T-cell (primary cell): ENCODE data around the gene FYN. TPM values are rescaled to one million over a fixed set of nuclear protein-coding genes. Genes with fewer than 3 reads are reported as not detected.

Experiments used
- ATAC-seq, 4 experiments: fragments of 200-7000 bp in 3 of 4; fragments of 150-1000 bp in 1 of 4; cut with Tn5 transposase; replicated peaks in 1 of 4; 1 replicate in 3 of 4; 2 replicates in 1 of 4; pipeline ENCODE4 v1.10.0; 2021; ENCODE audit warnings: moderate library complexity in 3 of 4, mild to moderate bottlenecking in 2 of 4, moderate number of reproducible peaks in 1 of 4
- CTCF ChIA-PET, 2 donors: fragments of 300-600 bp; sonication (Branson Sonifier 250); formaldehyde crosslinking; loops; one replicate each; lab custom pipeline; 2022; ENCODE audit warnings: antibody characterized with exemption in 2 of 2; lab: Charles Lee
- POLR2A ChIA-PET, 2 donors: fragments of 300-600 bp; sonication (Branson Sonifier 250); formaldehyde crosslinking; loops; one replicate each; lab custom pipeline; 2022; ENCODE audit warnings: antibody characterized with exemption in 2 of 2; lab: Charles Lee
- DNase-seq, 35 experiments: peaks; one replicate each; pipeline versions ENCODE4 v3.0.0 to v3.0.0-alpha.2; 2013 to 2023
- H3K27ac ChIP-seq: one replicate; pipeline ENCODE4 v1.5.1; 2013; ENCODE audit warnings: low read length
- H3K27me3 ChIP-seq, 2 experiments: replicated peaks in 1 of 2; 1 replicate in 1 of 2; 2 replicates in 1 of 2; pipeline versions ENCODE4 v1.6.1 to v1.7.0; 2013; ENCODE audit warnings: low read length in 1 of 2, mixed read lengths in 1 of 2; ENCODE audit not compliant: control insufficient read depth in 2 of 2, insufficient read depth in 2 of 2; ENCODE audit errors: extremely low read depth in 1 of 2
- H3K36me3 ChIP-seq, 2 donors: 1 replicate in 1 of 2; 2 replicates in 1 of 2; pipeline versions ENCODE4 v1.6.1 to v1.7.0; 2013; ENCODE audit warnings: low read length in 1 of 2; ENCODE audit not compliant: control insufficient read depth in 2 of 2, insufficient read depth in 1 of 2; ENCODE audit errors: extremely low read depth in 1 of 2
- H3K4me1 ChIP-seq, 2 experiments: 1 replicate in 1 of 2; 2 replicates in 1 of 2; pipeline versions ENCODE4 v1.6.1 to v1.7.0; 2013; ENCODE audit warnings: low read length in 2 of 2, mixed read lengths in 1 of 2; ENCODE audit not compliant: insufficient read depth in 2 of 2, control insufficient read depth in 1 of 2; ENCODE audit errors: extremely low read depth in 1 of 2
- H3K4me3 ChIP-seq, 2 donors: 1 replicate in 1 of 2; 2 replicates in 1 of 2; pipeline versions ENCODE4 v1.5.1 to v1.7.0; 2013; ENCODE audit warnings: mild to moderate bottlenecking in 2 of 2, low read length in 1 of 2, moderate library complexity in 1 of 2; ENCODE audit not compliant: control insufficient read depth in 1 of 2; ENCODE audit errors: extremely low read depth in 1 of 2
- H3K9me3 ChIP-seq: 2 replicates; pipeline ENCODE4 v1.7.0; 2013
- H3K27ac Mint-ChIP-seq, 2 donors: one replicate each; pipeline ENCODE4 v1.8.0; 2020 to 2021; ENCODE audit warnings: mild to moderate bottlenecking in 2 of 2, mixed read lengths in 2 of 2
- H3K27me3 Mint-ChIP-seq, 2 donors: one replicate each; pipeline ENCODE4 v1.8.0; 2021 to 2022; ENCODE audit warnings: mixed read lengths in 2 of 2
- H3K36me3 Mint-ChIP-seq: one replicate; pipeline ENCODE4 v1.8.0; 2021; ENCODE audit warnings: mixed read lengths
- H3K4me1 Mint-ChIP-seq, 3 donors: one replicate each; pipeline ENCODE4 v1.8.0; 2020 to 2022; ENCODE audit warnings: mixed read lengths in 3 of 3, mild to moderate bottlenecking in 1 of 3
- H3K4me3 Mint-ChIP-seq, 3 donors: one replicate each; pipeline ENCODE4 v1.8.0; 2020 to 2022; ENCODE audit warnings: mild to moderate bottlenecking in 3 of 3, mixed read lengths in 3 of 3, moderate library complexity in 3 of 3
- H3K9me3 Mint-ChIP-seq, 3 donors: one replicate each; pipeline ENCODE4 v1.8.0; 2020 to 2022; ENCODE audit warnings: mixed read lengths in 3 of 3
- WGBS: methylation state at CpG from one replicate; pipeline ENCODE4 v1.1.5; 2013; ENCODE audit warnings: missing lambda C conversion rate; ENCODE audit not compliant: insufficient coverage; 5-methylcytosine and 5-hydroxymethylcytosine counted together
- total RNA-seq, 35 experiments: library from RNA in 6 of 35; stranded (reverse) in 6 of 35; fragments of 120-200 nt in 1 of 35; gene quantifications; one replicate each; pipeline versions ENCODE4 v1.2.1 to v1.2.4 and lab custom pipeline; 2013 to 2026

Gene FYN
- total RNA-seq, 5 donors from 2014 or later (not counting 1 experiment from before 2014, with no cell fraction given): 466 to 573 (median 534) TPM

- Histone ChIP-seq H3K4me1 (peaks cover 40 to 89% of the 10 kb centered on the region in 2 experiments), H3K36me3 (peaks cover 11 to 62% of the 10 kb centered on the region in 2 donors), H3K27me3 (no peaks in the 10 kb centered on the region), H3K27ac (peak overlapping the region; percentile 56), H3K4me3 (no peak overlapping the region), H3K9me3 (no peaks in the 10 kb centered on the region)
- CTCF ChIA-PET: interaction anchor here in 1 of 2 donors (0.7 to 2.3 kb wide), 6 partner anchors 10 to 136 kb away, joined by 3 to 9 read pairs (median 4); no protein-coding TSS in a partner anchor
- ATAC-seq (peak in 1 of 4 experiments; percentile 68), DNase-seq (peak in 2 of 35 experiments; percentile 34 to 49)
- H3K27me3 Mint-ChIP-seq: no peaks in the 10 kb centered on the region
- H3K4me3 Mint-ChIP-seq: peak overlapping the region in 1 of 3 donors; percentile 29
- H3K4me1 Mint-ChIP-seq: peaks cover 77 to 100% (median 92%) of the 10 kb centered on the region in 3 donors
- POLR2A ChIA-PET: interaction anchor here (0.6 to 1.6 kb wide), 7 partner anchors 18 to 420 kb away, joined by 4 to 11 read pairs (median 5); no protein-coding TSS in a partner anchor
- peaks cover 90% of the 10 kb centered on the region for H3K36me3 Mint-ChIP-seq
- WGBS: 70% methylated on average over 4 of the region's 4 CpGs
- peaks cover 0 to 8% (median 4%) of the 10 kb centered on the region in 3 donors for H3K9me3 Mint-ChIP-seq
- H3K27ac Mint-ChIP-seq: peak overlapping the region; percentile 90 to 96
Observed at GRCh38 chr6:111734068-111735061, 138.9 kb downstream of the FYN start.

GRCh38 chr6:111732390-111732789 is 140.9 kb downstream of the FYN start:
- Histone ChIP-seq H3K27me3 (no peaks in the 10 kb centered on the region), H3K36me3 (peaks cover 11 to 53% of the 10 kb centered on the region in 2 donors), H3K9me3 (no peaks in the 10 kb centered on the region), H3K4me3 (no peak overlapping the region), H3K27ac (peak overlapping the region; percentile 7), H3K4me1 (peaks cover 25 to 74% of the 10 kb centered on the region in 2 experiments)
- WGBS: no CpG with 5 or more reads among the region's 7 CpGs
- Mint-ChIP-seq H3K9me3 (peaks cover 3 to 8% (median 4%) of the 10 kb centered on the region in 3 donors), H3K4me3 (no peak overlapping the region), H3K27me3 (no peaks in the 10 kb centered on the region), H3K36me3 (peaks cover 85% of the 10 kb centered on the region), H3K4me1 (peaks cover 66 to 94% (median 88%) of the 10 kb centered on the region in 3 donors), H3K27ac (peak overlapping the region; percentile 58 to 96)
- CTCF ChIA-PET: no interaction called here
- POLR2A ChIA-PET: interaction anchor here in 1 of 2 donors (0.5 kb wide), 1 partner anchor 15 kb away, joined by 5 read pairs; no protein-coding TSS in a partner anchor
- ATAC-seq (no peak), DNase-seq (no peak)

GRCh38 chr6:111731456-111732195 is 141.6 kb downstream of the FYN start:
- ChIA-PET POLR2A (interaction anchor here in 1 of 2 donors (0.5 kb wide), 1 partner anchor 14 kb away, joined by 5 read pairs; no protein-coding TSS in a partner anchor), CTCF (interaction anchor here in 1 of 2 donors (0.6 kb wide), 1 partner anchor 719 kb away, joined by 4 read pairs; no protein-coding TSS in a partner anchor)
- ATAC-seq: no peak
- no peaks in the 10 kb centered on the region for H3K27me3 Mint-ChIP-seq
- Histone ChIP-seq H3K9me3 (no peaks in the 10 kb centered on the region), H3K36me3 (peaks cover 11 to 53% of the 10 kb centered on the region in 2 donors), H3K4me1 (peaks cover 21 to 71% of the 10 kb centered on the region in 2 experiments), H3K4me3 (no peak overlapping the region), H3K27me3 (no peaks in the 10 kb centered on the region), H3K27ac (peak overlapping the region; percentile 7)
- H3K4me3 Mint-ChIP-seq: peak overlapping the region in 1 of 3 donors; percentile 2
- DNase-seq: no peak
- H3K4me1 Mint-ChIP-seq: peaks cover 66 to 94% (median 88%) of the 10 kb centered on the region in 3 donors
- peaks cover 85% of the 10 kb centered on the region for H3K36me3 Mint-ChIP-seq
- peak overlapping the region; percentile 60 to 96 for H3K27ac Mint-ChIP-seq
- 63% methylated on average over 2 of the region's 6 CpGs for WGBS
- H3K9me3 Mint-ChIP-seq: peaks cover 3 to 8% (median 4%) of the 10 kb centered on the region in 3 donors

- Histone ChIP-seq H3K36me3 (peaks cover 11 to 56% of the 10 kb centered on the region in 2 donors), H3K27ac (peak overlapping the region; percentile 11), H3K4me3 (no peak overlapping the region), H3K4me1 (peaks cover 17 to 71% of the 10 kb centered on the region in 2 experiments), H3K9me3 (no peaks in the 10 kb centered on the region), H3K27me3 (no peaks in the 10 kb centered on the region)
- POLR2A ChIA-PET: no interaction called here
- Mint-ChIP-seq H3K4me1 (peaks cover 66 to 94% (median 88%) of the 10 kb centered on the region in 3 donors), H3K36me3 (peaks cover 87% of the 10 kb centered on the region), H3K4me3 (peak overlapping the region in 1 of 3 donors; percentile 2), H3K27ac (peak overlapping the region; percentile 60 to 96), H3K9me3 (peaks cover 3 to 8% (median 4%) of the 10 kb centered on the region in 3 donors), H3K27me3 (no peaks in the 10 kb centered on the region)
- 80% methylated on average over 4 of the region's 11 CpGs for WGBS
- CTCF ChIA-PET: no interaction called here
- DNase-seq (no peak), ATAC-seq (no peak)
Observed at GRCh38 chr6:111730864-111731263, 142.4 kb downstream of the FYN start.

GRCh38 chr6:111727802-111728201 is 145.4 kb downstream of the FYN start:
- Histone ChIP-seq H3K36me3 (peaks cover 2 to 30% of the 10 kb centered on the region in 2 donors), H3K27me3 (no peaks in the 10 kb centered on the region), H3K4me1 (peaks cover 30 to 73% of the 10 kb centered on the region in 2 experiments), H3K9me3 (no peaks in the 10 kb centered on the region), H3K4me3 (no peak overlapping the region), H3K27ac (peak overlapping the region; percentile 45)
- peaks cover 68% of the 10 kb centered on the region for H3K36me3 Mint-ChIP-seq
- peaks cover 0 to 3% (median 2%) of the 10 kb centered on the region in 3 donors for H3K9me3 Mint-ChIP-seq
- ChIA-PET CTCF (interaction anchor here in 1 of 2 donors (0.6 kb wide), 1 partner anchor 206 kb away, joined by 3 read pairs; no protein-coding TSS in a partner anchor), POLR2A (no interaction called here)
- no peaks in the 10 kb centered on the region for H3K27me3 Mint-ChIP-seq
- no peak for ATAC-seq
- no peak overlapping the region for H3K4me3 Mint-ChIP-seq
- peak in 1 of 35 experiments; percentile 47 for DNase-seq
- peaks cover 70 to 94% (median 93%) of the 10 kb centered on the region in 3 donors for H3K4me1 Mint-ChIP-seq
- 93% methylated on average over 3 of the region's 3 CpGs for WGBS
- H3K27ac Mint-ChIP-seq: peak overlapping the region; percentile 96
